ENCODE data around the gene GPR3.
"Not testable (repeated sequence)": the region's sequence is repeated elsewhere in the genome, so short reads cannot be mapped to it uniquely, and the experiment has no call there.

GPR3 gene

GRCh38 chr1:27427329-27427728 is 34.9 kb downstream of the GPR3 start:
- H3K27ac ChIP-seq (ENCODE audit: low read depth, low read length), result peak overlapping the region; percentile 1
- H3K27me3 ChIP-seq (ENCODE audit: control insufficient read depth in 1 of 2, insufficient read depth in 2 of 2, low read length in 2 of 2), result no peaks in the 10 kb centered on the region
- H3K9me3 ChIP-seq (ENCODE audit: low read length), result no peaks in the 10 kb centered on the region
- no peak overlapping the region for H3K9ac ChIP-seq (ENCODE audit: low read length)
- H3K4me1 ChIP-seq (ENCODE audit: insufficient read depth, low read length), result peaks cover 36% of the 10 kb centered on the region
- H3K36me3 ChIP-seq (ENCODE audit: insufficient read depth, low read length), result peaks cover 15% of the 10 kb centered on the region
- no peak overlapping the region for H3K4me3 ChIP-seq (ENCODE audit: low read depth in 1 of 2, low read length in 2 of 2)

GRCh38 chr1:27427816-27428315 is 35.4 kb downstream of the GPR3 start:
- Histone ChIP-seq H3K27me3 (ENCODE audit: control insufficient read depth in 1 of 2, insufficient read depth in 2 of 2, low read length in 2 of 2) (no peaks in the 10 kb centered on the region), H3K4me1 (ENCODE audit: insufficient read depth, low read length) (peaks cover 36% of the 10 kb centered on the region), H3K27ac (ENCODE audit: low read depth, low read length) (peak overlapping the region; percentile 70), H3K4me3 (ENCODE audit: low read depth in 1 of 2, low read length in 2 of 2) (no peak overlapping the region), H3K36me3 (ENCODE audit: insufficient read depth, low read length) (peaks cover 15% of the 10 kb centered on the region), H3K9ac (ENCODE audit: low read length) (peak overlapping the region; percentile 14), H3K9me3 (ENCODE audit: low read length) (no peaks in the 10 kb centered on the region)

GRCh38 chr1:27428316-27429028 is 36.0 kb downstream of the GPR3 start:
- Histone ChIP-seq H3K27ac (ENCODE audit: low read depth, low read length) (peak overlapping the region; percentile 70), H3K27me3 (ENCODE audit: control insufficient read depth in 1 of 2, insufficient read depth in 2 of 2, low read length in 2 of 2) (no peaks in the 10 kb centered on the region)

GRCh38 chr1:27429029-27429425 is 36.6 kb downstream of the GPR3 start:
- H3K9ac ChIP-seq (ENCODE audit: low read length), result no peak overlapping the region
- H3K27ac ChIP-seq (ENCODE audit: low read depth, low read length), result peak overlapping the region; percentile 70
- no peaks in the 10 kb centered on the region for H3K27me3 ChIP-seq (ENCODE audit: control insufficient read depth in 1 of 2, insufficient read depth in 2 of 2, low read length in 2 of 2)
- H3K4me3 ChIP-seq (ENCODE audit: low read depth in 1 of 2, low read length in 2 of 2), result peak overlapping the region in 1 of 2 donors; percentile 6
- no peaks in the 10 kb centered on the region for H3K9me3 ChIP-seq (ENCODE audit: low read length)
- H3K4me1 ChIP-seq (ENCODE audit: insufficient read depth, low read length), result peaks cover 45% of the 10 kb centered on the region
- H3K36me3 ChIP-seq (ENCODE audit: insufficient read depth, low read length), result peaks cover 15% of the 10 kb centered on the region

More at GRCh38 chr1:27428316-27429028, 36.0 kb downstream of the GPR3 start:
- peak overlapping the region; percentile 14 for H3K9ac ChIP-seq (ENCODE audit: low read length)
- no peaks in the 10 kb centered on the region for H3K9me3 ChIP-seq (ENCODE audit: low read length)
- H3K36me3 ChIP-seq (ENCODE audit: insufficient read depth, low read length), result peaks cover 15% of the 10 kb centered on the region
- H3K4me3 ChIP-seq (ENCODE audit: low read depth in 1 of 2, low read length in 2 of 2), result peak overlapping the region in 1 of 2 donors; percentile 6
- H3K4me1 ChIP-seq (ENCODE audit: insufficient read depth, low read length), result peaks cover 40% of the 10 kb centered on the region

- Histone ChIP-seq H3K27me3 (ENCODE audit: control insufficient read depth in 1 of 2, insufficient read depth in 2 of 2, low read length in 2 of 2) (no peaks in the 10 kb centered on the region), H3K27ac (ENCODE audit: low read depth, low read length) (peak overlapping the region; percentile 36), H3K9me3 (ENCODE audit: low read length) (no peaks in the 10 kb centered on the region), H3K4me3 (ENCODE audit: low read depth in 1 of 2, low read length in 2 of 2) (no peak overlapping the region), H3K36me3 (ENCODE audit: insufficient read depth, low read length) (peaks cover 15% of the 10 kb centered on the region), H3K4me1 (ENCODE audit: insufficient read depth, low read length) (peaks cover 60% of the 10 kb centered on the region), H3K9ac (ENCODE audit: low read length) (no peak overlapping the region)
These were observed 38.6 kb downstream of the GPR3 start for GRCh38 chr1:27430903-27431600.

- Histone ChIP-seq H3K9me3 (ENCODE audit: low read length) (no peaks in the 10 kb centered on the region), H3K4me3 (ENCODE audit: low read depth in 1 of 2, low read length in 2 of 2) (no peak overlapping the region), H3K9ac (ENCODE audit: low read length) (no peak overlapping the region), H3K27me3 (ENCODE audit: control insufficient read depth in 1 of 2, insufficient read depth in 2 of 2, low read length in 2 of 2) (no peaks in the 10 kb centered on the region), H3K27ac (ENCODE audit: low read depth, low read length) (peak overlapping the region; percentile 36), H3K4me1 (ENCODE audit: insufficient read depth, low read length) (peaks cover 65% of the 10 kb centered on the region), H3K36me3 (ENCODE audit: insufficient read depth, low read length) (peaks cover 15% of the 10 kb centered on the region)
These were observed 39.1 kb downstream of the GPR3 start for GRCh38 chr1:27431601-27431940.

- not testable (repeated sequence) for H3K27me3 ChIP-seq (ENCODE audit: control insufficient read depth in 1 of 2, insufficient read depth in 2 of 2, low read length in 2 of 2); H3K27ac ChIP-seq (ENCODE audit: low read depth, low read length); H3K4me3 ChIP-seq (ENCODE audit: low read depth in 1 of 2, low read length in 2 of 2); H3K36me3 ChIP-seq (ENCODE audit: insufficient read depth, low read length); H3K9ac ChIP-seq (ENCODE audit: low read length); H3K9me3 ChIP-seq (ENCODE audit: low read length)
- peaks cover 73% of the 10 kb centered on the region for H3K4me1 ChIP-seq (ENCODE audit: insufficient read depth, low read length)
These were observed 40.3 kb downstream of the GPR3 start for GRCh38 chr1:27432725-27433124.

- Histone ChIP-seq H3K4me1 (ENCODE audit: insufficient read depth, low read length) (peaks cover 73% of the 10 kb centered on the region), H3K4me3 (ENCODE audit: low read depth in 1 of 2, low read length in 2 of 2) (no peak overlapping the region), H3K27ac (ENCODE audit: low read depth, low read length) (peak overlapping the region; percentile 4), H3K27me3 (ENCODE audit: control insufficient read depth in 1 of 2, insufficient read depth in 2 of 2, low read length in 2 of 2) (no peaks in the 10 kb centered on the region), H3K9me3 (ENCODE audit: low read length) (no peaks in the 10 kb centered on the region), H3K36me3 (ENCODE audit: insufficient read depth, low read length) (no peaks in the 10 kb centered on the region), H3K9ac (ENCODE audit: low read length) (no peak overlapping the region)
These were observed 41.3 kb downstream of the GPR3 start for GRCh38 chr1:27433706-27434105.

GRCh38 chr1:27435566-27436203 is 43.3 kb downstream of the GPR3 start:
- Histone ChIP-seq H3K27ac (ENCODE audit: low read depth, low read length) (peak overlapping the region; percentile 56), H3K36me3 (ENCODE audit: insufficient read depth, low read length) (no peaks in the 10 kb centered on the region), H3K4me1 (ENCODE audit: insufficient read depth, low read length) (peaks cover 73% of the 10 kb centered on the region), H3K27me3 (ENCODE audit: control insufficient read depth in 1 of 2, insufficient read depth in 2 of 2, low read length in 2 of 2) (no peaks in the 10 kb centered on the region), H3K9me3 (ENCODE audit: low read length) (no peaks in the 10 kb centered on the region), H3K4me3 (ENCODE audit: low read depth in 1 of 2, low read length in 2 of 2) (no peak overlapping the region), H3K9ac (ENCODE audit: low read length) (no peak overlapping the region)

GRCh38 chr1:27436204-27437159 is 44.1 kb downstream of the GPR3 start:
- Histone ChIP-seq H3K9ac (ENCODE audit: low read length) (no peak overlapping the region), H3K27me3 (ENCODE audit: control insufficient read depth in 1 of 2, insufficient read depth in 2 of 2, low read length in 2 of 2) (no peaks in the 10 kb centered on the region), H3K9me3 (ENCODE audit: low read length) (no peaks in the 10 kb centered on the region), H3K27ac (ENCODE audit: low read depth, low read length) (peak overlapping the region; percentile 56), H3K36me3 (ENCODE audit: insufficient read depth, low read length) (no peaks in the 10 kb centered on the region), H3K4me1 (ENCODE audit: insufficient read depth, low read length) (peaks cover 66% of the 10 kb centered on the region), H3K4me3 (ENCODE audit: low read depth in 1 of 2, low read length in 2 of 2) (no peak overlapping the region)

Data from muscle layer of colon (tissue), 2 donors.